ENCODE measurements around the gene KCTD13.
"Not testable (repeated sequence)": the region's sequence is repeated elsewhere in the genome, so short reads cannot be mapped to it uniquely, and the experiment has no call there.

KCTD13 gene

DNA sequence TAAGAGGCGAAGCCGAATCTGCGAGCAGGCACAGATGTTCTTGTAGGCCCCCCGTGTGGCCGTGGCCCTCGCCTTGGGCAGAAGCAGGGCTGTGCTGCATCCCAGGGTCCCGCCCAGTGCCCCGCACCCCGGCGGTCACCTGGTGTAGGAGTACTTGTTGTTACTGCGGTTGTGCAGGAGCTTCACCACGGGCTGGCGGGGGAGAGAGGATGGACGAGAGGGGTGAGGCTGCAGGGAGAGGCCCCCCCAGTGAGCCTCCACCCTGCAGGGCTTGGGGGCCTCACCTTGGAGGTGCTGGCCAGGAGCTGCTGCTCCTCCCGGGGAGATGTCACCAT lies 14.4 kb downstream of the KCTD13 start:
- no peak overlapping the region for H2AFZ ChIP-seq (ENCODE audit: low read depth, low read length, severe bottlenecking)
- no peaks in the 10 kb centered on the region for H3K79me2 ChIP-seq (ENCODE audit: insufficient read depth, low read length)
- no peaks in the 10 kb centered on the region for H3K27me3 ChIP-seq (ENCODE audit: low read length)
- no peaks in the 10 kb centered on the region for H3K9me2 ChIP-seq (replicated peaks; ENCODE audit: insufficient read depth, low read length)
- no peak overlapping the region for H3K9ac ChIP-seq (ENCODE audit: low read length)
- H3K4me3 ChIP-seq (ENCODE audit: insufficient read depth, low read length, poor library complexity, severe bottlenecking) = no peak overlapping the region
- no peaks in the 10 kb centered on the region for H4K20me1 ChIP-seq (ENCODE audit: low read depth, low read length)
- TF ChIP-seq EZH2phosphoT487 (conservative IDR thresholded peaks at IDR 0.05; ENCODE audit: low read length) = no peak
- TF ChIP-seq, protein P1, sequence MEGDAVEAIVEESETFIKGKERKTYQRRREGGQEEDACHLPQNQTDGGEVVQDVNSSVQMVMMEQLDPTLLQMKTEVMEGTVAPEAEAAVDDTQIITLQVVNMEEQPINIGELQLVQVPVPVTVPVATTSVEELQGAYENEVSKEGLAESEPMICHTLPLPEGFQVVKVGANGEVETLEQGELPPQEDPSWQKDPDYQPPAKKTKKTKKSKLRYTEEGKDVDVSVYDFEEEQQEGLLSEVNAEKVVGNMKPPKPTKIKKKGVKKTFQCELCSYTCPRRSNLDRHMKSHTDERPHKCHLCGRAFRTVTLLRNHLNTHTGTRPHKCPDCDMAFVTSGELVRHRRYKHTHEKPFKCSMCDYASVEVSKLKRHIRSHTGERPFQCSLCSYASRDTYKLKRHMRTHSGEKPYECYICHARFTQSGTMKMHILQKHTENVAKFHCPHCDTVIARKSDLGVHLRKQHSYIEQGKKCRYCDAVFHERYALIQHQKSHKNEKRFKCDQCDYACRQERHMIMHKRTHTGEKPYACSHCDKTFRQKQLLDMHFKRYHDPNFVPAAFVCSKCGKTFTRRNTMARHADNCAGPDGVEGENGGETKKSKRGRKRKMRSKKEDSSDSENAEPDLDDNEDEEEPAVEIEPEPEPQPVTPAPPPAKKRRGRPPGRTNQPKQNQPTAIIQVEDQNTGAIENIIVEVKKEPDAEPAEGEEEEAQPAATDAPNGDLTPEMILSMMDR (IDR thresholded peaks at IDR 0.05; ENCODE audit: insufficient read depth, low read length, poor library complexity, severe bottlenecking) = no peak
- no peaks in the 10 kb centered on the region for H3K36me3 ChIP-seq (ENCODE audit: low read length)
- no peak overlapping the region for H3K27ac ChIP-seq (ENCODE audit: low read depth, low read length)
- no peak overlapping the region for H3K4me2 ChIP-seq (ENCODE audit: low read depth, low read length, poor library complexity, severe bottlenecking)
- no peaks in the 10 kb centered on the region for H3K9me3 ChIP-seq (ENCODE audit: insufficient read depth, low read length)
- H3F3A ChIP-seq (ENCODE audit: insufficient read depth) = no peaks in the 10 kb centered on the region

DNA sequence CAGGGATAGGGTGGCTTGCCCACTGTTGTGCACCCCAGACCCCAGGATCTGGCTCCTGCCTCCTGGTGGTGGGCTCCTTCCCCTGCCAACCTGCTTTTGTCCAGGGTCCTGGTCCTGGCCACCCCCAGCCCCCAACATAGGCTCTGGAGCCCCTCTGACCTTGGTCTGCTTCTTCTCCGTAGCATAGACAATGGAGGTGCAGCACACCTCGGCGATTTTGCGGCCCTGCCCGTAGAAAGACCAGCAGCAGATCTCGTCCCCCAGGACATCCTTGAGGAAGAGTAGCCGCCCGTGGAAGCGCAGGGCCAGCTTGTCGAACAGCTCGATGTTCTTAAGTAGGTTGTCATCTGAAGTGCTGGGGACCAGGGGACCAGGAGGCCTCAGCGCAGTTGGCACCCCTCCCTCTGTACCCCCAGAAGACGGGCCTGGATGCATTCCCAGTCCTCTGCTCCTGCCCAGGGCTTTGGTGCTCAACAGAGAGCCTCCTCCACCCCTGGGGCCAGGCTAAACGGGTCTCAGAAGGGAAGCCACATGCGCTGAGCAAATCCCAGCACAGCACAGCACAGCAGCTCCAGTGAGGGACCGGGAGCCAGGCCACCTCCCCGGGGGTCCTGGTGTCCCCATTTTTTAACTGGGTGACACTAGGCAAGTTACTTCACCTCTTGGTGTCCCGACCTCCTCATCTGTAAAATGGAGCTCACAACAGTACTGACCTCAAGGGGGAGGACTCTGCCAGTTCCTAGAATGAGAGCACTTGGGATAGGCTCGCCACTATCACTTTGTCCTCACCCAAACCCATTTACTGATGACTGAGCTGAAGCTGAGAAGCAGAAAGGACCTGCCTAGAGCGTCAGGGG lies 15.0 kb downstream of the KCTD13 start:
- no peaks in the 10 kb centered on the region for H3F3A ChIP-seq (ENCODE audit: insufficient read depth)
- no peaks in the 10 kb centered on the region for H3K9me3 ChIP-seq (ENCODE audit: insufficient read depth, low read length)
- H3K9ac ChIP-seq (ENCODE audit: low read length) = no peak overlapping the region
- no peaks in the 10 kb centered on the region for H3K27me3 ChIP-seq (ENCODE audit: low read length)
- no peaks in the 10 kb centered on the region for H4K20me1 ChIP-seq (ENCODE audit: low read depth, low read length)
- TF ChIP-seq EZH2phosphoT487 (conservative IDR thresholded peaks at IDR 0.05; ENCODE audit: low read length) = no peak
- TF ChIP-seq, protein P1 (IDR thresholded peaks at IDR 0.05; ENCODE audit: insufficient read depth, low read length, poor library complexity, severe bottlenecking) = no peak
- H2AFZ ChIP-seq (ENCODE audit: low read depth, low read length, severe bottlenecking) = no peak overlapping the region
- no peak overlapping the region for H3K4me3 ChIP-seq (ENCODE audit: insufficient read depth, low read length, poor library complexity, severe bottlenecking)
- H3K9me2 ChIP-seq (replicated peaks; ENCODE audit: insufficient read depth, low read length) = no peaks in the 10 kb centered on the region
- H3K4me2 ChIP-seq (ENCODE audit: low read depth, low read length, poor library complexity, severe bottlenecking) = no peak overlapping the region
- H3K27ac ChIP-seq (ENCODE audit: low read depth, low read length) = no peak overlapping the region
- no peaks in the 10 kb centered on the region for H3K36me3 ChIP-seq (ENCODE audit: low read length)
- no peaks in the 10 kb centered on the region for H3K79me2 ChIP-seq (ENCODE audit: insufficient read depth, low read length)

DNA sequence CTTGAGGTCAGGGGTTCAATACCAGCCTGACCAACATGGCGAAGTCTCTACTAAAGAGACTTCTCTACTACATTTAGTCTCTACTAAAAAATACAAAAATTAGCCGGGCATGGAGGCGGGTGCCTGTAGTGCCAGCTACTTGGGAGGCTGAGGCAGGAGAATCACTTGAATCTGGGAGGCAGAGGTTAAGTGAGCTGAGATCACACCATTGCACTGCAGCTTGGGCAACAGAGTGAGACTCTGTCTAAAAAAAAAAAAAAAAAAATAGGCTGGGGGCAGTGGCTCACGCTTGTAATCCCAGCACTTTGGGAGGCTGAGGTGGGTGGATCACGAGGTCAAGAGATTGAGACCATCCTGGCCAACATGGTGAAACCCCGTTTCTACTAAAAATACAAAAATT lies 16.2 kb downstream of the KCTD13 start:
- H4K20me1 ChIP-seq (ENCODE audit: low read depth, low read length); H3F3A ChIP-seq (ENCODE audit: insufficient read depth); H3K9me2 ChIP-seq (replicated peaks; ENCODE audit: insufficient read depth, low read length); H3K27me3 ChIP-seq (ENCODE audit: low read length); H3K27ac ChIP-seq (ENCODE audit: low read depth, low read length); H3K9ac ChIP-seq (ENCODE audit: low read length); H3K9me3 ChIP-seq (ENCODE audit: insufficient read depth, low read length); H3K79me2 ChIP-seq (ENCODE audit: insufficient read depth, low read length); H3K4me2 ChIP-seq (ENCODE audit: low read depth, low read length, poor library complexity, severe bottlenecking); H3K4me3 ChIP-seq (ENCODE audit: insufficient read depth, low read length, poor library complexity, severe bottlenecking); H3K36me3 ChIP-seq (ENCODE audit: low read length); H2AFZ ChIP-seq (ENCODE audit: low read depth, low read length, severe bottlenecking): not testable (repeated sequence)

DNA sequence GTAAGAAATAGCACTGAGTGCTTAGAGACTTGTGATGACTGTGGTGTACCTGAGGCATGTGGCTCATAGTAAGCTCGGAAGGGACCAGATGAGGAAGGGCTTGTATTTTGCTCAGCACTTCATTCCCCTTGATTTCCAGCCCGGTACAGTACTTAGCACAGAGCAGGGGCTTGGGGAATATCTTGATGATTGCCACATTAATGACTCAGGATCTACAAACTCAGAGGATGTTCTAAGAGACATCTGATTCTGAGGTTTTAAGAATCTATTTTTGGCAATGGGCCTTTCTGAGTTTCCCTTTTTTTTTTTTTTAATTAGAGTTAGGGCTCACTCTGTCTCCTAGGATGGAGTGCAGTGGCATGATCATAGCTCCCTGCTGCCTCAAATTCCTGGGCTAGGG lies 16.6 kb downstream of the KCTD13 start:
- no peaks in the 10 kb centered on the region for H3K79me2 ChIP-seq (ENCODE audit: insufficient read depth, low read length)
- no peak overlapping the region for H3K27ac ChIP-seq (ENCODE audit: low read depth, low read length)
- no peak overlapping the region for H3K9ac ChIP-seq (ENCODE audit: low read length)
- H2AFZ ChIP-seq (ENCODE audit: low read depth, low read length, severe bottlenecking) = no peak overlapping the region
- no peaks in the 10 kb centered on the region for H3K27me3 ChIP-seq (ENCODE audit: low read length)
- no peak overlapping the region for H3K4me2 ChIP-seq (ENCODE audit: low read depth, low read length, poor library complexity, severe bottlenecking)
- H3K9me2 ChIP-seq (replicated peaks; ENCODE audit: insufficient read depth, low read length) = no peaks in the 10 kb centered on the region
- no peaks in the 10 kb centered on the region for H3F3A ChIP-seq (ENCODE audit: insufficient read depth)
- no peaks in the 10 kb centered on the region for H3K36me3 ChIP-seq (ENCODE audit: low read length)
- no peaks in the 10 kb centered on the region for H3K9me3 ChIP-seq (ENCODE audit: insufficient read depth, low read length)
- TF ChIP-seq EZH2phosphoT487 (conservative IDR thresholded peaks at IDR 0.05; ENCODE audit: low read length) = no peak
- TF ChIP-seq, protein P1 (IDR thresholded peaks at IDR 0.05; ENCODE audit: insufficient read depth, low read length, poor library complexity, severe bottlenecking) = no peak
- no peaks in the 10 kb centered on the region for H4K20me1 ChIP-seq (ENCODE audit: low read depth, low read length)
- no peak overlapping the region for H3K4me3 ChIP-seq (ENCODE audit: insufficient read depth, low read length, poor library complexity, severe bottlenecking)

Data from SU-DHL-6 (cell line).